Lung (tissue), 12 donors: Measurements from ENCODE around the gene TPBG. TPM values are rescaled to one million over a fixed set of nuclear protein-coding genes. Genes with fewer than 3 reads are reported as not detected.

Source experiments
- ATAC-seq: fragments of 200-7000 bp; cut with Tn5 transposase; one replicate; pipeline ENCODE4 v1.9.1; 2020; ENCODE audit warnings: moderate number of reproducible peaks; ENCODE audit not compliant: insufficient read depth, low FRiP score
- DNase-seq, 3 donors: peaks; one replicate each; pipeline ENCODE4 v3.0.0-alpha.2; 2013 to 2017
- H3K27ac ChIP-seq, 2 donors: one replicate each; pipeline ENCODE4 v1.5.1; 2013; ENCODE audit warnings: mild to moderate bottlenecking in 2 of 2, moderate library complexity in 2 of 2, control low read depth in 1 of 2, inconsistent platforms in 1 of 2, low read depth in 1 of 2, low read length in 1 of 2
- H3K27me3 ChIP-seq, 3 donors: one replicate each; pipeline ENCODE4 v1.5.1; 2013; ENCODE audit warnings: low read length in 2 of 3; ENCODE audit not compliant: control insufficient read depth in 3 of 3, insufficient read depth in 3 of 3
- H3K36me3 ChIP-seq, 4 donors: one replicate each; pipeline ENCODE4 v1.5.1; 2013; ENCODE audit warnings: low read length in 4 of 4, mild to moderate bottlenecking in 1 of 4, moderate library complexity in 1 of 4; ENCODE audit not compliant: control insufficient read depth in 4 of 4, insufficient read depth in 4 of 4
- H3K4me1 ChIP-seq, 5 donors: one replicate each; pipeline ENCODE4 v1.5.1; 2013; ENCODE audit warnings: low read length in 5 of 5, mild to moderate bottlenecking in 2 of 5, moderate library complexity in 1 of 5; ENCODE audit not compliant: control insufficient read depth in 5 of 5, insufficient read depth in 5 of 5
- H3K4me3 ChIP-seq: one replicate; pipeline ENCODE4 v1.5.1; 2013; ENCODE audit warnings: mild to moderate bottlenecking, control low read depth, moderate library complexity
- H3K9ac ChIP-seq, 2 donors: one replicate each; pipeline ENCODE4 v1.5.1; 2013; ENCODE audit warnings: low read length in 2 of 2, control low read depth in 1 of 2; ENCODE audit not compliant: insufficient read depth in 1 of 2
- H3K9me3 ChIP-seq, 4 donors: one replicate each; pipeline ENCODE4 v1.5.1; 2013; ENCODE audit warnings: low read length in 3 of 4, mild to moderate bottlenecking in 1 of 4, moderate library complexity in 1 of 4; ENCODE audit not compliant: control insufficient read depth in 4 of 4, insufficient read depth in 3 of 4
- WGBS, 2 donors: extraction: QIAGEN DNeasy Blood & Tissue Kit; methylation state at CpG; one replicate each; pipeline ENCODE4 v1.1.7; 2013; 5-methylcytosine and 5-hydroxymethylcytosine counted together
- polyA plus RNA-seq, 2 donors: library from polyadenylated mRNA; stranded (reverse); fragments of 200-250 nt; gene quantifications; one replicate each; pipeline ENCODE4 v1.2.1, GENCODE V29; 2013
- total RNA-seq, 2 donors: library from RNA; depleted of rRNA in 1 of 2; stranded (reverse); fragments of >200 nt in 1 of 2; gene quantifications; one replicate each; pipeline ENCODE4 v1.2.1, GENCODE V29; 2014 to 2021
- TF ChIP-seq, protein P1 (sequence below): IDR thresholded peaks from 2 replicates; pipeline ENCODE4 v1.5.1; 2012; ENCODE audit warnings: mild to moderate bottlenecking; ENCODE audit errors: control extremely low read depth, extremely low read depth
- donor health status: control.
- donor health status: control.
- donor health status: Bipolar disorder and iron deficiency.
- donor health status: healthy.
- donor health status: DM: yes; HTN: yes; CAD: no.

TPBG gene
- total and polyA plus RNA-seq, 4 donors = 6.1 to 14.4 (median 9.1) TPM

- H3K27me3 ChIP-seq = no peaks in the 10 kb centered on the region
- 78 to 82% methylated on average over 3 of the region's 3 CpGs for whole genome bisulfite sequencing, 2 donors
- no peaks in the 10 kb centered on the region for H3K4me1 ChIP-seq
- no peak overlapping the region for H3K4me3 ChIP-seq
- DNase-seq (no peak), ATAC-seq (no peak)
- H3K9ac ChIP-seq = no peak overlapping the region
- TF ChIP-seq, protein P1, sequence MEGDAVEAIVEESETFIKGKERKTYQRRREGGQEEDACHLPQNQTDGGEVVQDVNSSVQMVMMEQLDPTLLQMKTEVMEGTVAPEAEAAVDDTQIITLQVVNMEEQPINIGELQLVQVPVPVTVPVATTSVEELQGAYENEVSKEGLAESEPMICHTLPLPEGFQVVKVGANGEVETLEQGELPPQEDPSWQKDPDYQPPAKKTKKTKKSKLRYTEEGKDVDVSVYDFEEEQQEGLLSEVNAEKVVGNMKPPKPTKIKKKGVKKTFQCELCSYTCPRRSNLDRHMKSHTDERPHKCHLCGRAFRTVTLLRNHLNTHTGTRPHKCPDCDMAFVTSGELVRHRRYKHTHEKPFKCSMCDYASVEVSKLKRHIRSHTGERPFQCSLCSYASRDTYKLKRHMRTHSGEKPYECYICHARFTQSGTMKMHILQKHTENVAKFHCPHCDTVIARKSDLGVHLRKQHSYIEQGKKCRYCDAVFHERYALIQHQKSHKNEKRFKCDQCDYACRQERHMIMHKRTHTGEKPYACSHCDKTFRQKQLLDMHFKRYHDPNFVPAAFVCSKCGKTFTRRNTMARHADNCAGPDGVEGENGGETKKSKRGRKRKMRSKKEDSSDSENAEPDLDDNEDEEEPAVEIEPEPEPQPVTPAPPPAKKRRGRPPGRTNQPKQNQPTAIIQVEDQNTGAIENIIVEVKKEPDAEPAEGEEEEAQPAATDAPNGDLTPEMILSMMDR = no peak
- H3K27ac ChIP-seq = no peak overlapping the region
- H3K9me3 ChIP-seq = no peaks in the 10 kb centered on the region
- H3K36me3 ChIP-seq = no peaks in the 10 kb centered on the region
Measured at GRCh38 chr6:82410151-82410648, 46.6 kb downstream of the TPBG start.

GRCh38 chr6:82413868-82414267, 50.3 kb downstream of the TPBG start:
- Histone ChIP-seq H3K27ac (no peak overlapping the region), H3K9ac (no peak overlapping the region), H3K4me1 (no peaks in the 10 kb centered on the region), H3K27me3 (no peaks in the 10 kb centered on the region), H3K36me3 (no peaks in the 10 kb centered on the region), H3K9me3 (no peaks in the 10 kb centered on the region), H3K4me3 (no peak overlapping the region)
- TF ChIP-seq, protein P1 = no peak
- DNase-seq = no peak
- ATAC-seq = no peak
- 81 to 85% methylated on average over 2 of the region's 2 CpGs for whole genome bisulfite sequencing, 2 donors

GRCh38 chr6:82415820-82416219, 52.2 kb downstream of the TPBG start:
- no peaks in the 10 kb centered on the region for H3K4me1 ChIP-seq
- TF ChIP-seq, protein P1 = no peak
- no peaks in the 10 kb centered on the region for H3K27me3 ChIP-seq
- no peak for ATAC-seq
- H3K4me3 ChIP-seq = no peak overlapping the region
- no peak overlapping the region for H3K27ac ChIP-seq
- H3K9ac ChIP-seq = no peak overlapping the region
- WGBS, 2 donors = 81 to 100% methylated on average over 1 of the region's 1 CpG
- no peaks in the 10 kb centered on the region for H3K36me3 ChIP-seq
- no peak for DNase-seq
- no peaks in the 10 kb centered on the region for H3K9me3 ChIP-seq

DNA sequence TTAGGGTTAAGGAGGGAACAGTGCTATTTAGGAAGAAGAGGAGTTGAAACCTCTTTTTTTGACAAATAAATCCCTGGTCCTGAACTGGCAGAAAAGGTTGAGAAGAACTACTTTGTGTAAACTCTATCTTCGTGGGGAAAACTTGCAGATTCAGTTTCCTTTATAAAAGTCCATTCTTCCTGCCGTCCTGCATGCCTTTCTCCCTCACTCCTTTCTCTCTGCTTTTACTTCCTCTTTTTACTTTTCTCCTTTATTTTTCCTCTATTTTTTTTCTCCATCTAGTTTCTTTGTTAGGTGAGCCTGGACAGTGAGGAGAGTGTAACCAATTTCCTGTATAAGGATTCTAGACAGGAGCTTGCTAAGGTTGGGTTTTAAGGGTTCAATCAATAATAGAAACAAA, 52.7 kb downstream of the TPBG start:
- no peak for ATAC-seq
- Histone ChIP-seq H3K27me3 (no peaks in the 10 kb centered on the region), H3K27ac (no peak overlapping the region), H3K36me3 (no peaks in the 10 kb centered on the region), H3K9me3 (no peaks in the 10 kb centered on the region), H3K4me1 (no peaks in the 10 kb centered on the region), H3K4me3 (no peak overlapping the region), H3K9ac (no peak overlapping the region)
- no peak for DNase-seq
- WGBS, 2 donors = 21 to 42% methylated on average over 2 of the region's 2 CpGs
- TF ChIP-seq, protein P1 = no peak
